IMR-90 (cell line): ENCODE results near the gene PRRG2. TPM values are rescaled to one million over a fixed set of nuclear protein-coding genes. Genes with fewer than 3 reads are reported as not detected.

Source experiments
- ATAC-seq: fragments of 200-7000 bp; cut with Tn5 transposase; 2 replicates; pipeline ENCODE4 v1.9.1; 2020; ENCODE audit warnings: low read depth, mild to moderate bottlenecking, moderate library complexity
- BruUV-seq: library from RNA; stranded (reverse); fragments of 400-500 nt; replicated peaks from 2 replicates; lab custom pipeline; 2021; lab: Mats Ljungman, UMichigan
- CTCF ChIA-PET: fragments of 300-600 bp; formaldehyde crosslinking; extraction: SDS; loops from one replicate; lab custom pipeline; 2021; ENCODE audit warnings: antibody characterized with exemption; lab: Yijun Ruan, JAX
- POLR2A ChIA-PET: fragments of 300-600 bp; sonication (Branson Sonifier 250); formaldehyde crosslinking; loops from one replicate; lab custom pipeline; 2022; ENCODE audit warnings: antibody characterized with exemption; ENCODE audit not compliant: unreplicated experiment; lab: Charles Lee
- DNase-seq: peaks from one replicate; pipeline ENCODE4 v3.0.0; 2013
- H2AFZ ChIP-seq: replicated peaks from 2 replicates; pipeline ENCODE3; 2013; ENCODE audit warnings: low read length, mild to moderate bottlenecking; ENCODE audit not compliant: poor library complexity
- H2AK5ac ChIP-seq: 2 replicates; pipeline ENCODE4 v1.6.1; 2013; ENCODE audit warnings: low read depth, low read length, inconsistent platforms
- H2AK9ac ChIP-seq: replicated peaks from 2 replicates; pipeline ENCODE3; 2013; ENCODE audit warnings: mild to moderate bottlenecking, low read depth, low read length, moderate library complexity; ENCODE audit not compliant: poor library complexity
- H2BK120ac ChIP-seq: 2 replicates; pipeline ENCODE4 v1.6.1; 2013; ENCODE audit warnings: low read depth, low read length, inconsistent platforms
- H2BK15ac ChIP-seq: 3 replicates; pipeline ENCODE4 v1.6.1; 2013; ENCODE audit warnings: low read depth, low read length, inconsistent platforms
- H2BK20ac ChIP-seq: 2 replicates; pipeline ENCODE4 v1.6.1; 2013; ENCODE audit warnings: low read depth, mild to moderate bottlenecking, inconsistent platforms, low read length, moderate library complexity
- H2BK5ac ChIP-seq: 2 replicates; pipeline ENCODE4 v1.6.1; 2013; ENCODE audit warnings: mild to moderate bottlenecking, low read depth, low read length, inconsistent platforms; ENCODE audit not compliant: poor library complexity, severe bottlenecking
- H3K14ac ChIP-seq: replicated peaks from 2 replicates; pipeline ENCODE4 v1.6.1; 2013; ENCODE audit warnings: low read depth, low read length, inconsistent platforms
- H3K18ac ChIP-seq: 2 replicates; pipeline ENCODE4 v1.6.1; 2013; ENCODE audit warnings: low read depth, low read length, control low read depth
- H3K23ac ChIP-seq: 2 replicates; pipeline ENCODE4 v1.6.1; 2013; ENCODE audit warnings: low read depth, low read length, inconsistent platforms
- H3K27ac ChIP-seq: 2 replicates; pipeline ENCODE4 v1.5.1; 2013; ENCODE audit warnings: mild to moderate bottlenecking, control low read depth, low read length; ENCODE audit not compliant: insufficient read depth
- H3K27me3 ChIP-seq: 2 replicates; pipeline ENCODE4 v1.6.1; 2013; ENCODE audit warnings: low read length; ENCODE audit not compliant: control insufficient read depth, insufficient read depth
- H3K36me3 ChIP-seq: 2 replicates; pipeline ENCODE4 v1.6.1; 2013; ENCODE audit warnings: low read length, mixed read lengths; ENCODE audit not compliant: control insufficient read depth, insufficient read depth
- H3K4ac ChIP-seq: 2 replicates; pipeline ENCODE4 v1.6.1; 2013; ENCODE audit warnings: low read depth, low read length, inconsistent platforms
- H3K4me1 ChIP-seq: 2 replicates; pipeline ENCODE4 v1.6.1; 2013; ENCODE audit warnings: low read length, mixed read lengths; ENCODE audit not compliant: control insufficient read depth, insufficient read depth
- H3K4me2 ChIP-seq: 2 replicates; pipeline ENCODE4 v1.6.1; 2013; ENCODE audit warnings: low read depth, mild to moderate bottlenecking, control low read depth, low read length, moderate library complexity
- H3K4me3 ChIP-seq: 2 replicates; pipeline ENCODE4 v1.5.1; 2013; ENCODE audit warnings: low read depth, mild to moderate bottlenecking, control low read depth, low read length, moderate library complexity; ENCODE audit not compliant: insufficient read depth
- H3K56ac ChIP-seq: 2 replicates; pipeline ENCODE4 v1.6.1; 2013; ENCODE audit warnings: low read length, inconsistent platforms; ENCODE audit not compliant: insufficient read depth; ENCODE audit errors: extremely low read depth
- H3K79me1 ChIP-seq, 2 experiments: 2 replicates each; pipeline ENCODE4 v1.6.1; 2013; ENCODE audit warnings: low read length in 2 of 2, inconsistent platforms in 1 of 2, low read depth in 1 of 2
- H3K9ac ChIP-seq: 2 replicates; pipeline ENCODE4 v1.6.1; 2013; ENCODE audit warnings: low read depth, low read length, control low read depth
- H3K9me1 ChIP-seq: 2 replicates; pipeline ENCODE4 v1.6.1; 2013; ENCODE audit warnings: low read length, inconsistent platforms; ENCODE audit not compliant: insufficient read depth
- H3K9me3 ChIP-seq: 2 replicates; pipeline ENCODE4 v1.6.1; 2013; ENCODE audit warnings: low read length; ENCODE audit not compliant: control insufficient read depth, insufficient read depth
- H4K20me1 ChIP-seq: 2 replicates; pipeline ENCODE4 v1.6.1; 2013; ENCODE audit warnings: low read length, inconsistent platforms; ENCODE audit not compliant: insufficient read depth
- H4K5ac ChIP-seq: 2 replicates; pipeline ENCODE4 v1.6.1; 2013; ENCODE audit warnings: mild to moderate bottlenecking, low read depth, low read length, control low read depth
- H4K8ac ChIP-seq, 2 experiments: 2 replicates each; pipeline ENCODE4 v1.6.1; 2013; ENCODE audit warnings: low read depth in 2 of 2, low read length in 2 of 2, control low read depth in 1 of 2, inconsistent platforms in 1 of 2
- H4K91ac ChIP-seq: 2 replicates; pipeline ENCODE4 v1.6.1; 2013; ENCODE audit warnings: low read depth, low read length, inconsistent platforms; ENCODE audit not compliant: insufficient read depth
- BHLHE40 ChIP-seq: fragments of 150-350 bp; IDR thresholded peaks from 2 replicates; pipeline ENCODE4 v1.6.1; 2016; ENCODE audit warnings: mild to moderate bottlenecking, low read depth, low read length
- CEBPB ChIP-seq: IDR thresholded peaks from 2 replicates; pipeline ENCODE4 v1.6.1; 2012; ENCODE audit warnings: low read depth, low read length, improper control_type of control experiment
- CHD1 ChIP-seq: IDR thresholded peaks from 2 replicates; pipeline ENCODE4 v1.6.1; 2012; ENCODE audit warnings: low read depth, low read length, improper control_type of control experiment
- MAZ ChIP-seq: IDR thresholded peaks from 2 replicates; pipeline ENCODE4 v1.6.1; 2012; ENCODE audit warnings: low read depth, mild to moderate bottlenecking, low read length, improper control_type of control experiment, moderate library complexity, borderline replicate concordance
- NFE2L2 ChIP-seq: fragments of 150-350 bp; IDR thresholded peaks from 2 replicates; pipeline ENCODE4 v1.6.1; 2016; ENCODE audit warnings: low read depth, mild to moderate bottlenecking, low read length
- POLR2A ChIP-seq: IDR thresholded peaks from 2 replicates; pipeline ENCODE4 v1.6.1; 2012; ENCODE audit warnings: mild to moderate bottlenecking, low read depth, low read length
- RAD21 ChIP-seq: IDR thresholded peaks from 2 replicates; pipeline ENCODE4 v1.6.1; 2012; ENCODE audit warnings: low read length, improper control_type of control experiment
- RCOR1 ChIP-seq: IDR thresholded peaks from 2 replicates; pipeline ENCODE4 v1.6.1; 2012; ENCODE audit warnings: mild to moderate bottlenecking, low read length, improper control_type of control experiment; ENCODE audit not compliant: insufficient replicate concordance
- WGBS, 2 experiments: methylation state at CpG; one replicate each; pipeline versions ENCODE4 v1.1.5 to v1.1.7; 2013; ENCODE audit warnings: missing lambda C conversion rate in 2 of 2; ENCODE audit not compliant: insufficient read length in 1 of 2; ENCODE audit errors: extremely low coverage in 2 of 2; 5-methylcytosine and 5-hydroxymethylcytosine counted together
- dilution Hi-C: fragments of 300-500 bp; cut with HindIII; formaldehyde crosslinking; loops from one replicate; pipeline ENCODE4 v1.14.3; 2018; ENCODE audit warnings: low sequenced_read_pairs; ENCODE audit not compliant: unreplicated experiment
- in situ Hi-C: fragments of 300-500 bp; cut with MboI; formaldehyde crosslinking; loops from 3 replicates; pipeline ENCODE4 v1.14.3; 2019; ENCODE audit warnings: low sequenced_read_pairs, inconsistent platforms, mixed read lengths
- intact Hi-C: fragments of 100-400 bp; cut with micrococcal nuclease; formaldehyde crosslinking; loops from 2 replicates; pipeline ENCODE4 v1.10.0; 2022
- polyA plus RNA-seq, 3 experiments: library from polyadenylated mRNA; depleted of rRNA; stranded (reverse); fragments of >200 nt; gene quantifications; 2 replicates each; pipeline ENCODE4 v1.2.3, GENCODE V29; 2012; ENCODE audit warnings: low replicate concordance in 1 of 3
- total RNA-seq: library from RNA; depleted of rRNA; stranded (reverse); fragments of >200 nt; gene quantifications from 2 replicates; pipeline ENCODE4 v1.2.3, GENCODE V29; 2012
- TF ChIP-seq, protein P1 (sequence below): fragments of 150-350 bp; IDR thresholded peaks from 2 replicates; pipeline ENCODE4 v1.6.1; 2016; ENCODE audit warnings: low read depth, mild to moderate bottlenecking, low read length, moderate library complexity, borderline replicate concordance
- TF ChIP-seq, protein P2 (sequence below): fragments of 150-350 bp; IDR thresholded peaks from 2 replicates; pipeline ENCODE4 v1.6.1; 2017; ENCODE audit warnings: mild to moderate bottlenecking, antibody characterized with exemption, low read length, low read depth

Gene PRRG2
- total and polyA plus RNA-seq, 2 of the 4 experiments (the other 2 are of a cell fraction), result 0.14 to 0.54 TPM

DNA sequence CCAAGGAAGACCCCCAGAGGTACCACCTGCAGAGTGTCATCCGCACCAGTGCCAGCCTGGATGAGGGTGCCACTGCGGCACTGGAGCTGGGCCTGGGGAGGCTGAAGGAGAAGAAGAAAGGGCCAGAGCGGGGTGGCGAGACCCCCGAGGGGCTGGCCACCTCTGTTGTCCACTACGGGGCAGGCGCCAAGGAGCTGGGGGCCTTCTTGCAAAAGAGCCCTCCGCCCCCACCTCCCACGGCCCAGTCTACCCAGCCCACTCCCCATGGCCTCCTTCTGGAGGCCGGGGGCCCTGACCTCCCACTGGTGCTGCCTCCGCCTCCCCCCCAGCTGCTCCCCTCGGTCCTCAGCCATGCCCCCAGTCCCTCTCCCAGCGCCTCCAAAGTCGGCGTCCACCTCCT is 15.3 kb downstream of the PRRG2 start (continued):
- TF ChIP-seq, protein P1, sequence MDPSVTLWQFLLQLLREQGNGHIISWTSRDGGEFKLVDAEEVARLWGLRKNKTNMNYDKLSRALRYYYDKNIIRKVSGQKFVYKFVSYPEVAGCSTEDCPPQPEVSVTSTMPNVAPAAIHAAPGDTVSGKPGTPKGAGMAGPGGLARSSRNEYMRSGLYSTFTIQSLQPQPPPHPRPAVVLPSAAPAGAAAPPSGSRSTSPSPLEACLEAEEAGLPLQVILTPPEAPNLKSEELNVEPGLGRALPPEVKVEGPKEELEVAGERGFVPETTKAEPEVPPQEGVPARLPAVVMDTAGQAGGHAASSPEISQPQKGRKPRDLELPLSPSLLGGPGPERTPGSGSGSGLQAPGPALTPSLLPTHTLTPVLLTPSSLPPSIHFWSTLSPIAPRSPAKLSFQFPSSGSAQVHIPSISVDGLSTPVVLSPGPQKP, result no peak
- no peak for TF ChIP-seq CHD1
- no peak for TF ChIP-seq BHLHE40

DNA sequence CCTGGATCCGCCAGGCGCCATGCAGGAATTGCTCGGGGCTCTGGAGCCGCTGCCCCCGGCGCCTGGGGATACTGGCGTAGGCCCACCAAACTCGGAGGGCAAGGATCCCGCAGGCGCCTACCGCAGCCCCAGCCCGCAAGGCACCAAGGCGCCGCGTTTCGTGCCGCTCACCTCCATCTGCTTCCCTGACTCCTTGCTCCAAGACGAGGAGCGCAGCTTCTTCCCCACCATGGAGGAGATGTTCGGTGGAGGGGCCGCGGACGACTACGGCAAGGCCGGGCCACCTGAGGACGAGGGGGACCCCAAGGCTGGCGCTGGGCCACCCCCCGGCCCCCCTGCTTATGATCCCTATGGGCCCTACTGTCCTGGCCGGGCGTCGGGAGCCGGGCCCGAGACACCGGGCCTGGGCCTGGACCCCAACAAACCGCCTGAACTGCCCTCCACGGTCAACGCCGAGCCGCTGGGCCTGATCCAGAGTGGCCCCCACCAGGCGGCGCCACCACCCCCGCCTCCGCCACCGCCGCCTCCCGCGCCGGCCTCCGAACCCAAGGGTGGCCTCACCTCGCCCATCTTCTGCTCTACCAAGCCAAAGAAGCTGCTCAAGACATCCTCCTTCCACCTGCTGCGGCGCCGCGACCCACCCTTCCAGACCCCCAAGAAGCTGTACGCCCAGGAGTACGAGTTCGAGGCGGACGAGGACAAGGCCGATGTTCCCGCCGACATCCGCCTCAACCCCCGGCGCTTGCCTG is 16.0 kb downstream of the PRRG2 start:
- no peak overlapping the region for H3K23ac ChIP-seq
- in situ Hi-C loops, result no loop called here
- H3K4me3 ChIP-seq, result no peak overlapping the region
- no peak overlapping the region for H2BK5ac ChIP-seq
- H3K9me3 ChIP-seq, result no peaks in the 10 kb centered on the region
- peaks cover 64% of the 10 kb centered on the region for H3K36me3 ChIP-seq
- H3K56ac ChIP-seq, result no peak overlapping the region
- CTCF ChIA-PET, result interaction anchor here (0.7 kb wide), 1 partner anchor 67 kb away, joined by 4 read pairs; no protein-coding TSS in a partner anchor
- H3K18ac ChIP-seq, result no peak overlapping the region
- H2BK120ac ChIP-seq, result no peak overlapping the region
- POLR2A ChIA-PET, result interaction anchor here (0.6 kb wide), 2 partner anchors 20 to 88 kb away, joined by 3 to 5 read pairs; no protein-coding TSS in a partner anchor
- H3K4me2 ChIP-seq, result no peak overlapping the region
- H2AK5ac ChIP-seq, result no peak overlapping the region
- intact Hi-C loops, result no loop called here
- H2AK9ac ChIP-seq, result no peak overlapping the region
- DNase-seq (no peak), ATAC-seq (no peak)
- H4K91ac ChIP-seq, result no peak overlapping the region
- no peak overlapping the region for H3K4ac ChIP-seq
- no peaks in the 10 kb centered on the region for H3K27me3 ChIP-seq
- dilution Hi-C loops, result no loop called here
- peaks cover 3% of the 10 kb centered on the region; the same call in 1 of the 2 replicates for H3K9me1 ChIP-seq
- no peak overlapping the region for H4K5ac ChIP-seq
- H2AFZ ChIP-seq, result no peak overlapping the region
- H4K8ac ChIP-seq, result no peak overlapping the region
- 98% methylated on average over 26 of the region's 65 CpGs; no CpG with 5 or more reads in 1 of the 2 experiments for WGBS, 2 experiments
- H3K27ac ChIP-seq, result no peak overlapping the region
- no TSS peak for BruUV-seq
- H3K9ac ChIP-seq, result no peak overlapping the region
- H2BK20ac ChIP-seq, result no peak overlapping the region
- H3K79me1 ChIP-seq, result peaks cover 23 to 51% of the 10 kb centered on the region in 2 experiments
- H3K4me1 ChIP-seq, result peaks cover 7% of the 10 kb centered on the region; the same call in 1 of the 2 replicates
- H3K14ac ChIP-seq, result no peak overlapping the region
- peaks cover 44% of the 10 kb centered on the region for H4K20me1 ChIP-seq
- H2BK15ac ChIP-seq, result no peak overlapping the region
- no peak for TF ChIP-seq MAZ
- TF ChIP-seq RAD21, result no peak
- TF ChIP-seq, protein P2, sequence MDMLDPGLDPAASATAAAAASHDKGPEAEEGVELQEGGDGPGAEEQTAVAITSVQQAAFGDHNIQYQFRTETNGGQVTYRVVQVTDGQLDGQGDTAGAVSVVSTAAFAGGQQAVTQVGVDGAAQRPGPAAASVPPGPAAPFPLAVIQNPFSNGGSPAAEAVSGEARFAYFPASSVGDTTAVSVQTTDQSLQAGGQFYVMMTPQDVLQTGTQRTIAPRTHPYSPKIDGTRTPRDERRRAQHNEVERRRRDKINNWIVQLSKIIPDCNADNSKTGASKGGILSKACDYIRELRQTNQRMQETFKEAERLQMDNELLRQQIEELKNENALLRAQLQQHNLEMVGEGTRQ, result no peak
- TF ChIP-seq CEBPB, result no peak
- TF ChIP-seq POLR2A, result no peak
- TF ChIP-seq NFE2L2, result no peak
- TF ChIP-seq, protein P1, result no peak
- TF ChIP-seq RCOR1, result no peak
